Renal cortex interstitium (tissue), 11 donors: ENCODE data around the gene SLC25A43. TPM values are rescaled to one million over a fixed set of nuclear protein-coding genes. Genes with fewer than 3 reads are reported as not detected.

Experiments
- DNase-seq, 11 donors: peaks; one replicate each; pipeline ENCODE4 v3.0.0-alpha.2; 2013; ENCODE audit warnings: low read depth in 9 of 11, low spot score in 4 of 11; ENCODE audit errors: extremely low read depth in 1 of 11
- polyA plus RNA-seq, 3 donors: library from polyadenylated mRNA; unstranded; fragments of 120-200 nt; gene quantifications; one replicate each; pipeline ENCODE4 v1.2.1, GENCODE V29; 2013; ENCODE audit not compliant: insufficient read length in 3 of 3

Gene SLC25A43
- polyA plus RNA-seq, 3 donors: 6.0 to 7.1 (median 6.5) TPM

GRCh38 chrX:119442286-119442685, 43.1 kb downstream of the SLC25A43 start:
- no peak for DNase-seq

- no peak for DNase-seq
Observed at GRCh38 chrX:119453202-119453601, 54.1 kb downstream of the SLC25A43 start.

GRCh38 chrX:119455264-119455663, 56.1 kb downstream of the SLC25A43 start:
- no peak for DNase-seq

GRCh38 chrX:119459181-119459580, 60.0 kb downstream of the SLC25A43 start:
- DNase-seq: no peak

- DNase-seq: no peak
Observed at GRCh38 chrX:119465555-119465954, 66.4 kb downstream of the SLC25A43 start.

- no peak for DNase-seq
Observed at GRCh38 chrX:119466970-119467369, 67.8 kb downstream of the SLC25A43 start.

GRCh38 chrX:119467433-119467832, 68.3 kb downstream of the SLC25A43 start:
- DNase-seq: no peak

GRCh38 chrX:119467842-119468550, 68.9 kb downstream of the SLC25A43 start, which contains the start of gene SLC25A5:
TSS of gene SLC25A5 (plus strand) at chrX:119468444. CDS start at chrX:119468516, 72 bp downstream.
- DNase-seq: peak in 8 of 11 donors; percentile 47 to 73 (median 58)

GRCh38 chrX:119468551-119469312, 69.6 kb downstream of the SLC25A43 start:
- DNase-seq: peak in 9 of 11 donors; percentile 56 to 83 (median 76)

- no peak for DNase-seq
Observed at GRCh38 chrX:119469313-119469635, 70.1 kb downstream of the SLC25A43 start.

GRCh38 chrX:119474615-119475388, 75.7 kb downstream of the SLC25A43 start:
- DNase-seq: no peak

- no peak for DNase-seq
Observed at GRCh38 chrX:119475389-119476101, 76.4 kb downstream of the SLC25A43 start.

- no peak for DNase-seq
Observed at GRCh38 chrX:119477812-119478232, 78.7 kb downstream of the SLC25A43 start.

- DNase-seq: no peak
Observed at GRCh38 chrX:119478504-119478903, 79.4 kb downstream of the SLC25A43 start.

- DNase-seq: no peak
Observed at GRCh38 chrX:119479845-119480244, 80.7 kb downstream of the SLC25A43 start.

- DNase-seq: no peak
Observed at GRCh38 chrX:119481323-119481801, 82.2 kb downstream of the SLC25A43 start.

GRCh38 chrX:119482041-119482440, 82.9 kb downstream of the SLC25A43 start:
- no peak for DNase-seq

GRCh38 chrX:119482481-119483480, 83.6 kb downstream of the SLC25A43 start:
- peak in 4 of 11 donors; percentile 22 to 31 (median 28) for DNase-seq
